Measurements from ENCODE around the gene CCDC152. TPM values are rescaled to one million over a fixed set of nuclear protein-coding genes. Genes with fewer than 3 reads are reported as not detected.

The CCDC152 gene
- total and polyA plus RNA-seq, 8 donors, result 0.19 to 1.3 (median 0.59) TPM

GRCh38 chr5:42824347-42824976, 67.8 kb downstream of the CCDC152 start:
- H3K27ac ChIP-seq, result peak overlapping the region in 2 of 4 donors; percentile 0 to 21
- no peaks in the 10 kb centered on the region for H3K36me3 ChIP-seq
- no peak for FAIRE-seq
- H3K4me1 ChIP-seq, result peaks cover 0 to 15% (median 11%) of the 10 kb centered on the region in 3 donors
- no peaks in the 10 kb centered on the region for H3K9me3 ChIP-seq
- no peak overlapping the region for H3K4me3 ChIP-seq
- TF ChIP-seq, protein P1, sequence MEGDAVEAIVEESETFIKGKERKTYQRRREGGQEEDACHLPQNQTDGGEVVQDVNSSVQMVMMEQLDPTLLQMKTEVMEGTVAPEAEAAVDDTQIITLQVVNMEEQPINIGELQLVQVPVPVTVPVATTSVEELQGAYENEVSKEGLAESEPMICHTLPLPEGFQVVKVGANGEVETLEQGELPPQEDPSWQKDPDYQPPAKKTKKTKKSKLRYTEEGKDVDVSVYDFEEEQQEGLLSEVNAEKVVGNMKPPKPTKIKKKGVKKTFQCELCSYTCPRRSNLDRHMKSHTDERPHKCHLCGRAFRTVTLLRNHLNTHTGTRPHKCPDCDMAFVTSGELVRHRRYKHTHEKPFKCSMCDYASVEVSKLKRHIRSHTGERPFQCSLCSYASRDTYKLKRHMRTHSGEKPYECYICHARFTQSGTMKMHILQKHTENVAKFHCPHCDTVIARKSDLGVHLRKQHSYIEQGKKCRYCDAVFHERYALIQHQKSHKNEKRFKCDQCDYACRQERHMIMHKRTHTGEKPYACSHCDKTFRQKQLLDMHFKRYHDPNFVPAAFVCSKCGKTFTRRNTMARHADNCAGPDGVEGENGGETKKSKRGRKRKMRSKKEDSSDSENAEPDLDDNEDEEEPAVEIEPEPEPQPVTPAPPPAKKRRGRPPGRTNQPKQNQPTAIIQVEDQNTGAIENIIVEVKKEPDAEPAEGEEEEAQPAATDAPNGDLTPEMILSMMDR (IDR thresholded peaks at IDR 0.05), result no peak
- ATAC-seq, result peak; percentile 74 to 95 (median 84)
- 14 to 15% methylated on average over 7 of the region's 7 CpGs for WGBS, 2 donors
- intact Hi-C loops (cut with DNase I), result no loop called here
- DNase-seq, result no peak
- no peaks in the 10 kb centered on the region for H3K27me3 ChIP-seq

- WGBS, 2 donors, result 82 to 89% methylated on average over 9 of the region's 9 CpGs
- DNase-seq, result no peak
- no peaks in the 10 kb centered on the region for H3K27me3 ChIP-seq
- H3K9me3 ChIP-seq, result no peaks in the 10 kb centered on the region
- TF ChIP-seq, protein P1 (IDR thresholded peaks at IDR 0.05), result no peak
- intact Hi-C loops (cut with DNase I), result no loop called here
- no peak for ATAC-seq
- peaks cover 0 to 15% (median 11%) of the 10 kb centered on the region in 3 donors for H3K4me1 ChIP-seq
- H3K36me3 ChIP-seq, result no peaks in the 10 kb centered on the region
- no peak overlapping the region for H3K4me3 ChIP-seq
- no peak for FAIRE-seq
- H3K27ac ChIP-seq, result no peak overlapping the region
Observed at GRCh38 chr5:42825422-42826148, 69.0 kb downstream of the CCDC152 start.

GRCh38 chr5:42826757-42827515, 70.3 kb downstream of the CCDC152 start:
- FAIRE-seq, result no peak
- ATAC-seq, result no peak
- no peak overlapping the region for H3K4me3 ChIP-seq
- WGBS, 2 donors, result 63 to 64% methylated on average over 2 of the region's 2 CpGs
- H3K36me3 ChIP-seq, result no peaks in the 10 kb centered on the region
- no peak for DNase-seq
- TF ChIP-seq, protein P1 (IDR thresholded peaks at IDR 0.05), result no peak
- H3K27me3 ChIP-seq, result no peaks in the 10 kb centered on the region
- H3K27ac ChIP-seq, result no peak overlapping the region
- no peaks in the 10 kb centered on the region for H3K9me3 ChIP-seq
- H3K4me1 ChIP-seq, result peaks cover 0 to 15% (median 11%) of the 10 kb centered on the region in 3 donors
- intact Hi-C loops (cut with DNase I), result no loop called here

DNA sequence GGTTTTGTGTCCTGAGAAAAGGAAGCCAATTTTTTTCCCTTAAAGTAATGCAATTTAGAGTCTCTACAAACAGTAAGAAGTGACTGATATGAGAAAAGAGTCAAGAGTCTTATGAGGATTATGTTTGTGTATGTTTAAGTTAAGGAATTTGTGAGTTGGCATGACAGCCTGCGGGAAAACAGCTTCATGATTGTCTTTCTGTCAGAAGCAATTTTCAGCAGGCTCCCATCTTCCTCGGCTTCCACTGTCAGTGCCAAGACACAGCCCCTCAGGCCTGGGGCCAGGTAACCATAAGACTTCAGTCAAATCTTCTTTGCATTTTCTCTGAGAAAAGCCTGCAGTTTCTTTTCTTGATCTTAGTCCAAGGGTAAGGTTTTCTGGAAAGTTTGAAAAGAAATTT, 72.1 kb downstream of the CCDC152 start:
- no peak overlapping the region for H3K4me3 ChIP-seq
- H3K4me1 ChIP-seq, result peaks cover 0 to 14% (median 8%) of the 10 kb centered on the region in 3 donors
- FAIRE-seq (no peak), DNase-seq (no peak), ATAC-seq (no peak)
- H3K27ac ChIP-seq, result no peak overlapping the region
- H3K9me3 ChIP-seq, result no peaks in the 10 kb centered on the region
- intact Hi-C loops (cut with DNase I), result no loop called here
- 80 to 86% methylated on average over 2 of the region's 2 CpGs for WGBS, 2 donors
- H3K36me3 ChIP-seq, result no peaks in the 10 kb centered on the region
- H3K27me3 ChIP-seq, result no peaks in the 10 kb centered on the region
- TF ChIP-seq, protein P1 (IDR thresholded peaks at IDR 0.05), result no peak

Measured in pancreas (tissue), 10 donors.